CD4-positive, alpha-beta T cell treated with Interleukin-6 at 100 ng/mL for 8 hours (primary cell): Measurements from ENCODE around the gene LGR5.

Experiments
- DNase-seq: peaks from one replicate; pipeline ENCODE4 v3.0.0-alpha.2; 2020; ENCODE audit warnings: mixed read lengths, low spot score

LGR5 gene

DNA sequence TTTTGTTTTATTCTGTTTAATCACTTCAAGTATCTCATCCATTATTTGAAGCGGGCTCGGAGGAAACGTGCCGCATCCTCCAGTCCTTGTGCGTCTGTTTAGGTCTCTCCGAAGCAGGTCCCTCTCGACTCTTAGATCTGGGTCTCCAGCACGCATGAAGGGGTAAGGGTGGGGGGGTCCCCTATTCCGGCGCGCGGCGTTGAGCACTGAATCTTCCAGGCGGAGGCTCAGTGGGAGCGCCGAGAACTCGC lies 311 bp upstream of the LGR5 start:
- DNase-seq: no peak

DNA sequence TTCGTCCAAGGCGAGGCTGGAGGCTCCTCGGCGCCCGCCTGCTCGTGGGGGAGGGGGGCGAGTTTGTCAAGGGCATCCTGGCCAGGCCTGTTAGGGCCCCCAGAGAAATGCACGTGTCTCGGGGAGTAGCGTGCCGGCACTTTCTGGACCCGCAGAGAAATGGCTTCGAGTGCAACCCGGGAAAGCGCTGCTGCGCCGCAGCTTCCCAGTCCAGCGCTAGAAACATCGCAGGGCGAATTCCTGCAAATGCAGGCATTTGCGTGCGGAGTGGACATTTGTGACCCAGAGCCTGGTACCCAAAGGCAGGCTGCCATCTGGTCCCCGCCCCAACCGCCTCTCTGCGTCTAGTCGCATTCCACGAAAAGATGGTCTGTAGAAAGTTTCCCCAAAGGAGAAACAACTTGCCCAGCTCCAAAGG lies 756 bp downstream of the LGR5 start:
- no peak for DNase-seq

DNA sequence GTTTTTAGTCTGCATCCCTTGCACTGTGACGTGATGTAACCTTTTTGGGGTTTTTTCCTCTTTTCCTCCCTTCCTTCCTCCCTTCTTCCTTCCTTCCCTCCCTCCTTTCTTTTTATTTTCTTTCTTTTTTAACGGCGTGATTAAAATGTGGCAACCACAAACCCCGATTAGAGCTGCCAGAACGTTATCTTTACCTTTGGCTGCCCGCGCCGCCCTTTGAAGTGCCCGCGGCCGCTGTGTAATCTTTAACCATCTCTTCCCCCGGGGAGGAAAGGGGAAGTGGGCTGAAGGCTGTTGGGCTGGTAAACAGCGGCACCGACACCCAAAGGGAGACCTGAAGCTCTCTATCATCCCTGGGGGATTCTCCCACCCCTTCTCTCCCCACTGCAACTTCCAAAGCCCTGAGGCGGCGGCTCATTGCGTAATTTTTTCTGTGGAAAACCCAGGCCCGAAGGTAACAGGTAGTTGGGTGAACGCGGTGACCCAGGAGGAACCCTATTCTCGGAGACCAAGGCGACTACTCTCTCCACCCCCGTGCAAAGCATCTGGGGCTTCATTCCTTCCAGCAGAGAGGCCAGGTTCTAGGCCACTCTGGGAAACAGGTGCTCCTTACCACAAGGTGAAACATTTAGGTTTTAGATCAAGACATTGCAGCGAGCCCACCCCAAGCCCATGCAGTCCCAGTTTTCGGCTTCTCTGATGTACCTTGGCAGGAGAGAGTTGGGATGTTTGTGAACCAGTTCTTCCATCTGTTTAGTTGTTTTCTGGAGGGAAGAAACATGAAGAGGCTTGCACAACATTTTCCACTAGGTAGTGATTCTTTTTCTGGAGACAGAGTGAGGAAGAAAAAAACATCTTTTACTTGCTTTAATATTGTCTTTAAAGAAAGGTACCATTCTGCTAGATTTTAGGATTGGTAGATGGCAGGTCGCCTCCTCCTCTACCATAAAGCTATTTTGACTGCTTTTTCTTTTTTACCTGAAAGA lies 1.5 kb downstream of the LGR5 start:
- DNase-seq: no peak

DNA sequence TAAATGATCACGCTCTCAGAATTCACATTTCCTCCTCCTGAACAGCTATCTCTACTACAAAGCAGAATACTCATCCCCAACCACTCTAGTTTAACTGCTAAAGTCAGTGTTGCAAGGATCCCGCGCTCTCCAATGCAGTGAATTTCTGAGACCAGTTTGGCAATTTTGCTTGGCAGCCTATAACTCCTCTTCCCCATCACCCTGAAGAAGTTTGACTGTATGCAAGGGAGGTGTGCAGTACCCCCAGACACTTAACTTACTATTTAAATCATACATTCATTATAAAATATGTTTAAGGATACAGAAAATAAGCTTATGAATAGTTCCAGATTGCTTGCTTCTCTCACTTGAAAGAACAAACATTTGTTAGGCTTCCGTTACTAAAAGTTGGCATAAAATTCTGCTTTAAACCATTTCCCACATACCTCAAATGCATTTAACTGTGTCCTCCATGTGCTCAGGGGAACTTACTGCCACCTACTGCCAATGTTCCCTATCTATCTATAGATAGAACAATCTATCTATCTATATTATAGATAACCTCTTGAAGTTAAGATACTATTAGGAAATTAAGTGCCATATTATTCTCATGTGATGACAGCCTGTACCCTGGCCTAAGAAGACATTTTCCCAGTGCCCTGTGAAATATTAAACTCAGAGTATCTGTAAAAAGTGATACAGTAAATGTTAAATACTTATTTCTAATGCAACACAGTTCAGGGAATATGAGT lies 2.4 kb downstream of the LGR5 start:
- no peak for DNase-seq

DNA sequence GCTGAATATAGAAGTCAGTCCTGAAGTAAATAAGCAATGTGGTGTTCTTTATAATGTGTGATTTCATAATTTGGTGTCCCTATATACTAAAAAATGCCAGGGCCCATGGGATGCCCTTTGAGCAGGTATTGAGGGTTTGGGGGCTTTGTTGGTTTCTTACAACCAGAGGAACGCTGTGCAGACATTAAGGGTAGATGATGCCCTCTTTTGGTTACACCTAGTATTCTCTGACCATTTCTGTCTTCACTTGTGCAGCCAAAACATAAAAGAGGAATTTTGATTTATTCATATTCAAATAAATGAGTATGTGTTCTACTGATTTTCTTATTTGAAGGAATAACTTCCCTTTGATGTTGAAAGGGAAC lies 3.0 kb downstream of the LGR5 start:
- DNase-seq: no peak

DNA sequence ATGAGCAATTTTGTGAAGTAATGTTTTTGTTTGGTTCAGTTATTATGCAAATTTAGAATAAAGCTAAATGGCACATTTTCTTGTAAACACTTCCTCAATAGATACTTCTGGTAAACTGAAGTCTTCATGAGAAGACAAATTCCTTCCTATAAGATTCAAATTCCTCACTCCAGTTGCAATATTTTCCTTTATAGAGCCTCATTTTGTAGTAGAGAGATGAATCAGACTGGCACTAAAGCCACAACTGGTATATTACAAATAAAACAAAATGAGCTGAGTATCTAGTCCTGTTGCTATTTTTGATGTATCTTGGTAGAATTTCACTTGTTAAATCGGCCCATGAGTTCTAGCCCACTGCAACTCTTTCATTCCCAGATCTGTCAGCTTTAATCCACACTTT lies 5.5 kb downstream of the LGR5 start:
- DNase-seq: no peak

DNA sequence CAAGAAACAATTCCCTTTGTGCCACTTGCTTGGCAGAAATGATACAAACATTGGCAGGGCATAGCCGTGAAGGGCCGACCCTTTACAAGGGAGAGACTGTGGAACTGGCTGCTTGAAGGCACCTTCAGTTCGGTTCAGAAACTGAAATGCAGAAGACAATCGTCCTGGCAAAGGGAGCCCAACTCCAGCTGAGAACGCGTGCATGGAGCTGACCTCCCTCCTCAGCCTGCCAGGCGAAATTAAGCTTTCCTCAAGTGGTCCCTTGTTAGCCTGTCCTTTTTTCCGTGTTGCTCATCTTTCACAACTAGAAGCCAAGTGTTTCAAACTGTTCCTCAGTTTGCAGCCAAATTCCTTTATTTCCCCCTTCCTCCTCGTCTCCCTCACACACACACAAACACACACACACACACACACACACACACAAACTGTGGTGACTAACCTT lies 8.1 kb downstream of the LGR5 start:
- no peak for DNase-seq

DNA sequence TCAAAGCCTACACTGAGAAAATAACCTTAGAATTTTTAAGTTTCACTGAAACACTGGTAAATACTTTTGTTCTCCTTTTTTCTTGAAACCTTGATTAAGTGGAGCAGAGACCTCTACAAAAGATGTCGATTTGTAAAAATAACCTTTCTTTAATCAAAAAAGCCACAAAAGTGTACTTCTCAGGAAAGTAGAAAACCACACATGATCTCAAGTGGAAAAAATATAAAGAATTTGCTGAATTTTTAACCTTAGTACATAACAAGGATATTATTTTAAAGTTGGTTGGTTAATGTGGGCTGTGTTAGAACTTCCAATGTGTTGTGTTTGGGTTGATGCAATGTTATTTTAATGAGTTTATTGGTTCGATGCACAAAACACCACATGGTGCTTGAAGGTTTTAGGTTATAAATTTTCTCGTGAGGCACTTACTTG lies 8.6 kb downstream of the LGR5 start:
- no peak for DNase-seq

DNA sequence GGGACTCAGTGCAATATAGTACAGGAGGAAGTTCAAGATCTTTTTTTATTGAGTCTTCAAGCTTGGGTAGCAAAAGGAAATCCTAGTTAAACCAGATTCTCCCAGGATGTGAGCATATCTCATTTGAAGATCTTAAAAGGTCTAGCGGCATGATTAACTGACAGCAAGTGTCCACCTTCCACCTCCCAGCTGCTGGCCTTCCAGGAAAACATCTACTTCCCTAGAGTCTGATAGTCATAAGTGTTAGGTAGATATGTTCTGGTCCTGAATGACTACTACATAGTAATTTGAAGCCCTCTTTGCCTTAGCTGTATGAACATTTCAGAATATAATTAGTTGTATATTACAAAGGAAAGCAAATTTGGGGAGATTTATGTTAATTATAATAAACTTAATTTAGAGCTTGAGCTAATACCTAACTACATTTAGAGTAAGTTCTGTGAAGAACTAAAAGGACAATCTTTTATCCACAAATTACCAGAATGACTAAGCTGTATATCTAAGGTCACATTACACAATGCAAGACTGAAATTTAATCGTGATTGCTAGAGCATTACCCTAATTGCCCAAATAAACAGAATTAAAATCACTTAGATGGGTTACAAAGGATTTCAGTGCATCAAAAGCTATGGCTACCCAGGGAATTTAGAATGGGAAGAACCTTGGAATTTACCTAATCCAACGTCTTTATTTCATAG lies 9.9 kb downstream of the LGR5 start:
- no peak for DNase-seq

DNA sequence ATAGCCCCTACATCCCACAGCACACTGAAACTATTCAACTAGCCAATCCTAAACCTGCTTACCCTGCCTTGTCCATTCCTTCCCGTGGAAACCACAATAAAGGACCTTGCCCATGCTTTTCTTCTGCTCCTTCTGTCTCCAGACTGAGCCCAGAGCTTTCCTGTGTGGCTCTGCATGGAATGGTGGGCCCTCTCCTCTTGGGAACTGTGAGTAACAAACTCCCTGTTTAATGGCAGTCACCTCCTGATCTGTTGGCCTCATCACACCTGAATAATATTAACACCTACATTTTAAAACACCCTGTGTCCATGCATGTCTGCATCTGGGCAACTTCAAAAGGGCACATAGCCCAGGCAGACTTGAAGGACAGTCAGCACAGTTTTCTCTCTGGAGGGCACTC lies 12.4 kb downstream of the LGR5 start:
- DNase-seq: no peak

DNA sequence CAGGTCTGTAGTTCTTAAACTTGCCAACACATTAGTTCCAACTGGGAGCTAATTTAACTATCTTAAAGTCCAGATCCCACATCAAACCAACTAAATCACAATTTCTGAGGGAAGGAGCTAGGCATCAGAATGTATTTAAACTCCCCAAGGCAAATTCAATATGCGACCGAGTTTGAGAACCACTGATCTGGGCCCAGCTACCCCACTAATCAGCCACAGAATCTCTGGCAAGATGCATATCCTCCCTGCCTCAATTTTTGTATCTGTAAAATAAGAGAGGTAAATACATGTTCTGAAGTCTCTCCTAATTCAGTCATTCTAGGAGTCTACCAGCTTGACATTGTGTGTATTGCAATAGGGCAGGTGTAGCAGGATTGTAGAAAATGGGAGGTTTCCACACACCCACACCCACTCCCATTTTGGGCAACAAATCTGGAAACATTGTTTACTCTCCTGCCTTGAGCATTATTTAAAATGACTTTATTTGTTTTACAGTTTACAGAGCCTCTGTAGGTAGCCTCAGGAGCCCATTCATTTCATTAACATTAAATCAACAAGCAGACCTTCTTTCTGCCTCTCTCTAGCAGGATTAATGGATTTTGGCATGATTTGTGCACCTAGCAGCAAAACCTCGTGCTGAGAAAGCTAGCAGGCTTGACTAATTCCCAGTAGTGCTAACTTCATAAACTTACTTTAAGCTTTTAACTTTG lies 15.6 kb downstream of the LGR5 start:
- DNase-seq: no peak

DNA sequence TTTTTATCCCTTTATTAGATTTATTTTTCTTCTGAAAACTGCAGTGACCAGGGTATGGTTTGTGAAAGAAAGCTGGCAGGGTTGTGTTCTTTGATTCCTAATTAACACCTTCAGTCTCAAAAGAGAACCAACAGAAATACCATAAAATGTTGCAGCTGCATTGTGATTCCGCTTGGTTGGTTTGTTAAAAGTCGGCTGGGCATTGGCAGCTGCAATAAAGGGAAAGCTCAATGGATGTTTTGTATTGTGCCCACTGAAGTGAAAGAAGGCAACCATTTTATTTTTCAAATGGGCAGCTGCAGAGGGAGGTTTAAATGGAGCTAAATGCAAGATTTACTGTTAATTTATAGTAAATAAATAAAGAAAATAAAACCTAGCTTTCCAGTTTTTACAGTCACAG lies 16.7 kb downstream of the LGR5 start:
- DNase-seq: no peak

DNA sequence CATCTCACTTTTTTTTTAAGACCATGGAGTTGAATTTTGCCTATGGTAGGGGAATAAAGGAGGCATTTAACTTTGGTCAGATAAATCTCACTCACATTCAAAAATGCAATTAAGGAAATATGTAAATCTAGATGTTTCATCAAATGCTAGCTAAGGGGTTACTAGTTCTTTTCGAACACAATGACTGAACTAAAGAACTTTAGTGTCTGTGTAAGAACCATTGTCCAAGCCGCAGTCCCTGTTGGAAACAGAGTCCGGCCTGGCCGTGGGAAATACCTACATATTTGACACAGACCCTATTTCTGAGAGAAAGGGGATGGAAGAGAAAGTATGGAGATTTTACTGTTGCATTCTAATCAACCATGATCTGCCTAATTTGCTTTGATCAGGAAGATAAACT lies 17.4 kb downstream of the LGR5 start:
- DNase-seq: no peak

DNA sequence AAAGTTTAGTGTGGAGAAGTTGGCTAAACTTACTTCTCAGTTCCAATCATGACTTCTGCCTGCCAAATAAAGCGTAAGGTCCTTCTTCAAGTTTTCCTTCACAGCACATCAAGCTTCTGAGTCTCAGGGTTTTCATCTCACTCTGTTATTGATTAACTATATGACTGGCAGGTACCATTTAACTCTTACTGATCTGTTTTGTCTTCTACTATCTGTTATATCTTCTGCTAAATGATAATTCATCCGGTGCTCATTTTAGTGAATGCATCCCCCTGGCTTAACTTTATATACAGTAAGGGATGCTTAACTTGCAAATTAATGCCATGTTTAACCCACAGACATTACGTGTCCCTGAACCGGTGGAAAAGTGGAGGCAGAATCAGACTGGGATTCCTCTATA lies 20.7 kb downstream of the LGR5 start:
- DNase-seq: no peak

DNA sequence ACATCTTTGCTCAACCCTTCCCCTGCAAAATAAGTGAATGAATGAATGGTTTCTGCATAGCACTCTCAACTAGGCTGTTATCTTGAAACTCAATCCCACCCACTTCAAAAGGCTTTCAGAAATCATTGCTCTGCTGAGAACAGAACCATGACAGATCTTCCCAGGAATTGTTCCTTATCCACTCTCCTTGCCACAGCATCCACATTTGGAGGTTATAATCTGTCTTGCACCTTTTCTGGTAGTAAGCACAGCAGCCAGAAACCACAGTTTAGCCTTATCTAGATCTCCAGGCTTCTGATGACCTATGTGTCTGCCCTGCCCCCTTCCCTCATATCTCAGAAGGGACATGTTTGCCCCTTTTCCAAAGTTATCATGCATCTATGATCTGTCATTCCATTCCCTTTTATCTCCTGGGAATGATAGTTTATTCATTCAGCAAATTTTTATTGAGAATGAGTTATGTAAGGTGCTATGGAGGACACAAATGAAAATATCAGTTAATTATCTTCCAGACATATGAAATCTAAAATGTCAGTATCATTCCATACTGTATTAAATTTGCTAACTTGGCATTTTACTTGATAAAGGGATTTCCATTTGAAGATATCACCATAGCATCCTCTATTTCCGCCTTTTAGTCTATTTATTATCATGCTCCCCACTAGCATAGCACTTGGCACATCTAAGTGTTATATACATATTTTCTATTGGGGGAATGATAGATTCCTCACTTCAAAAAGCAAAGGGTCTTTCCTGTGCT lies 21.4 kb downstream of the LGR5 start:
- no peak for DNase-seq

DNA sequence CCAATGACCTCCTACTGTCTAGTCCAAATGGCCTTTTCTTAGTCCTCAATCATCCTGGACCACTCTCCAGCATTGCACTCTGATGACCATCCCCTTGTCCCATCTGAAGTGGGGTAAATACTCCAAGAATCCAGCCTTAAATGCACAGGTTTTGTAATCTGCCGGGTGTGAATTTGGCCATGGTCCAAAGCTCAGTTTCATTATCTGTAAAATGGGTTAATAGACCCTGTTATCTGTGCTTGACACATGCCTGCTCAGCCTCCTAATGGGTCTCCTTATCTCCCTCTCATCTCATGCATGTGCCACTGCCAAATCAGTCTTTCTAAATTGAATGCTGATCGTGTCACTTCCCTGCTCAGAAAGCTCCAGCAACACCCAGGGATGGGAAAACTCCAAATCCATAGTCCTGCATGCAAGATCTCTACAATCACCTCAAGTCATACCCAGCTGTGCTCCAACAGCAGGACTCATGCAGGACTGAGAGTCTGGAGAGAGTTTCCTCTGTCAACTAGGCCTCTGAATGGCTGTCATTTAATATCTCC lies 22.3 kb downstream of the LGR5 start:
- DNase-seq: no peak

DNA sequence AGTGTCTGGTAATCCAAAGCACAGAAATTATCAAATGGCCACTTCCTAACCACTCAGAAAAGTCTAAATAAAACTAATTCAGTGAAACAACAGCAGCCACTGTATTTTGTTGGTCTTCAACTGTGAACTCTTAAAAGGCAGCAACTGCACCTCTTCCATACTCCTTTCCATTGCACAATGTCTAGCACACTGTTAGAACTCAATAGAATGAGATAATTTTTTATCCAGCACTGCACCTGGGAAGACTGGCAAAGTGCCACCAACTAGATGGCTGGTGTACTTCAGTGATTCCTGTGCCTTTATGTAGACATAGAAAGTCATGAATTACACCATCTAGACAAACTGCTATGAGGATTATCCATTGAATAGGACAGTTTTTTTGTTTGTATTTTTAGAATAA lies 26.2 kb downstream of the LGR5 start:
- no peak for DNase-seq

DNA sequence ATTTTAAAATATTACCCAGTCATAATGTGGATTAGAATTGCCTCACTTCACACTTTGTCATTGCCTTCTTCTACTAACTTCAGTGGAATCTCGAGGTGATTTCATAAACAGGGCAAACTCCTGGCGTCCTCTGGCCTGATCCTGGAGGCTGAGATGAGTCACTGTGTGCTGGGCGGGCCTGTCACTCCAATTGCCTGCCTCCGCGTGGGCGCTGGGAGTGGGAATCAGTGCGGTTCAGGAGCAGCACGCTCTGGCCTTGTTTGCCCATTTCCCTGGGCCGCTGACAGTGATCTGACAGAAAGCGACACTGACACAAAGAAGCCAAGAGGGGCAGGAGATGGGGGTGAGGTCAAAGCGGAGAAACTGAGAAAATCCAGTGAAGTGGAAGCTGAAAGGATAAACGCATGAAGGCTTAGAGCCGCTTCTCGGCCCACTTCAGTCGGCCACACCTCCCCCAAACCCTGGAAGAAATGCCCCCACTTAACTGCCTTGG lies 29.7 kb downstream of the LGR5 start:
- no peak for DNase-seq

DNA sequence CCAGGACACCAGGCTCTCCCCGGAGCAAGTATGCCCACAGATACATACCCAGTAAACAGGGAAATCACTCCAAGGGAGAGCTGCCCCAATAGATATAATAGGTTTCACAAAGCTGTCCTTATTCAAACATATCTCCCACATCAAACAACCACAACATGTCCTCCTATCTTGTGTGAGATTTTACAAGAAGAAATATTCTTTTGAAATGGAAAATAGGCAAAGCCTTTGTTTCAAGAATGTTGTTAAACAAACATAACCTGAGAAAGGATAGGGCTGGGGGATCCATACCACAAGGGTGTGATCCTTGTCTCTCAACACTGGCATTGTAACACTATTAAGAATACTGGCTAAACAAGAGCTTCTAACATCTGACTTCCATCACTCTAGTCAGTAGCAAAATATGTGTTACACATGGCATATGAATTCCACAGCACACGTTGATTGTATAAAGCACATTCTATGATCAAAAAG lies 32.9 kb downstream of the LGR5 start:
- no peak for DNase-seq

DNA sequence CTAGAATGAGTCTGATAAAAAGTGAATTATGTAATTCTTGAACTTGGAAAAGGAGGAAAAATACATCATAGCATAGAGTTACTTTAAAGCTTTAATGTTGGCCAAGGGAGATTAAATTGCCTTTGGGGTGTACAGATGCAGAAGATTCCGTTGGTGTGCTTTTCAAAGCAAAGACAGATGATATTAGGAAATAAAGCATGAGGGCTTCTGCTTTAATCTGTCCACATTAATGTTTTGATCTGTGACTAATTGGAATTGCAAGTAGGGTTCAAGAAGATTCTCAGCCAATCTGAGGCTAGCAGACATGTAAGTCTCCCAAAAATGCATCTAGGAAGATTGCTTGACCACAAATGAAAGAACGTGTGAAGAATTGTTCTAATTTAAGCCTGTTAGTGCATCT lies 35.2 kb downstream of the LGR5 start:
- no peak for DNase-seq

DNA sequence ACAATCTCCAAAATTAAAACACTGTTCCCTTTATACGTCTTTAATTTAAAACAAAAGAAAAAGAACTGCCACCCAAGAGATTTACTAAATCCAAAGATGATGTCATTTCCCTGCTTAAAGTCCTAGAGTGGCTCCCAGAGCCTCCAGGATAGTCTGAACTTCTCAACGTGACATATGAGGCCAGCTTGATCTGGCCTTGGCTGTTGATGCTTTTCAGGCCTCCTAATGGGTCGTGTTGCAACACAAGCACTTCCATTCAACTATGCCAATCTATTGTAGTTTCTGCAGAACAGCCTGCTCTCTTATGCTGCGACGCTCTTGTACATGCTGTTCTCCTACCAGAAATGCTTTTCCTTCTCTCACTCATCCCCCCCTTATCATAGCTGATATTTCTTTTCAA lies 35.7 kb downstream of the LGR5 start:
- no peak for DNase-seq
